HepG2 (cell line): ENCODE data around the gene RPRD1A. TPM values are rescaled to one million over a fixed set of nuclear protein-coding genes. Genes with fewer than 3 reads are reported as not detected.

ENCODE experiments used
- AHDC1 ChIP-seq: sonication (generic); formaldehyde crosslinking; IDR thresholded peaks from 2 replicates; pipeline ENCODE4 v1.5.1; 2020; ENCODE audit warnings: mild to moderate bottlenecking, missing genetic modification reagents, borderline replicate concordance
- GFI1 ChIP-seq: sonication (generic); formaldehyde crosslinking; IDR thresholded peaks from 2 replicates; pipeline ENCODE4 v1.5.0; 2020; ENCODE audit warnings: missing genetic modification reagents, mild to moderate bottlenecking, borderline replicate concordance
- IKZF5 ChIP-seq: IDR thresholded peaks from 2 replicates; pipeline ENCODE4 v1.6.1; 2018; ENCODE audit warnings: missing genetic modification reagents, mild to moderate bottlenecking, missing compliant biosample characterization
- JDP2 ChIP-seq: sonication (generic); formaldehyde crosslinking; IDR thresholded peaks from 2 replicates; pipeline ENCODE4 v1.8.1; 2022; ENCODE audit warnings: missing genetic modification reagents, borderline replicate concordance
- POGZ ChIP-seq: sonication (generic); formaldehyde crosslinking; IDR thresholded peaks from 2 replicates; pipeline ENCODE4 v1.4.0; 2020; ENCODE audit warnings: mild to moderate bottlenecking, missing genetic modification reagents
- SPEN ChIP-seq: sonication (generic); formaldehyde crosslinking; IDR thresholded peaks from 2 replicates; pipeline ENCODE4 v1.5.1; 2020; ENCODE audit warnings: low read depth, mild to moderate bottlenecking, missing genetic modification reagents
- TBX3 ChIP-seq: fragments of 450-650 bp; IDR thresholded peaks from 2 replicates; pipeline ENCODE4 v1.6.1; 2017; ENCODE audit warnings: antibody characterized with exemption, mild to moderate bottlenecking, inconsistent platforms, borderline replicate concordance
- TEAD2 ChIP-seq: sonication (generic); formaldehyde crosslinking; IDR thresholded peaks from 2 replicates; pipeline ENCODE4 v1.9.0; 2021; ENCODE audit warnings: missing genetic modification reagents
- TFAP4 ChIP-seq: sonication (generic); IDR thresholded peaks from 2 replicates; pipeline ENCODE4 v1.6.1; 2016; ENCODE audit warnings: low read depth, borderline replicate concordance
- ZBTB44 ChIP-seq: sonication (generic); formaldehyde crosslinking; IDR thresholded peaks from 2 replicates; pipeline ENCODE4 v1.4.0; 2020; ENCODE audit warnings: missing genetic modification reagents
- ZNF18 ChIP-seq: sonication (generic); formaldehyde crosslinking; IDR thresholded peaks from 2 replicates; pipeline ENCODE4 v1.8.0; 2022; ENCODE audit warnings: mild to moderate bottlenecking, missing genetic modification reagents; ENCODE audit not compliant: insufficient replicate concordance
- ZNF282 ChIP-seq: fragments of 450-650 bp; IDR thresholded peaks from 2 replicates; pipeline ENCODE4 v1.6.1; 2018; ENCODE audit not compliant: partially characterized antibody
- ZNF326 ChIP-seq: sonication (generic); formaldehyde crosslinking; IDR thresholded peaks from 2 replicates; pipeline ENCODE4 v1.4.0; 2020; ENCODE audit warnings: missing genetic modification reagents, borderline replicate concordance
- ZNF382 ChIP-seq: sonication (generic); formaldehyde crosslinking; IDR thresholded peaks from 2 replicates; pipeline ENCODE4 v1.5.0; 2020; ENCODE audit warnings: missing genetic modification reagents, mild to moderate bottlenecking, borderline replicate concordance
- ZNF704 ChIP-seq: sonication (generic); formaldehyde crosslinking; IDR thresholded peaks from 2 replicates; pipeline ENCODE4 v1.8.1; 2023; ENCODE audit warnings: mild to moderate bottlenecking, inconsistent platforms, moderate library complexity, missing genetic modification reagents, borderline replicate concordance
- polyA plus RNA-seq, 8 experiments: library from polyadenylated mRNA; depleted of rRNA in 3 of 8; stranded (reverse) in 7 of 8; unstranded in 1 of 8; fragments of >200 nt; fragmentation: Illumina TruSeq in 4 of 8; extraction: Trizol in 4 of 8; gene quantifications; 2 replicates each; pipeline versions ENCODE4 v1.2.1 to v1.2.3, GENCODE V29; 2011 to 2016; ENCODE audit warnings: low read depth in 4 of 8, missing spikeins in 1 of 8, mixed read lengths in 1 of 8; ENCODE audit not compliant: insufficient read depth in 1 of 8
- total RNA-seq, 5 experiments: library from RNA; depleted of rRNA; stranded (reverse); fragments of >200 nt; fragmentation: Illumina TruSeq; extraction: Trizol; gene quantifications; 2 replicates each; pipeline ENCODE4 v1.2.3, GENCODE V29; 2016; ENCODE audit warnings: low read depth in 1 of 5

Gene RPRD1A
- total and polyA plus RNA-seq, 2 of the 13 experiments (the other 11 are each of a cell fraction or from before 2014, with no cell fraction given) = 42.5 to 78.2 TPM

- TF ChIP-seq AHDC1 (CRISPR knock-in tag) (peak; percentile 75), ZNF704 (CRISPR knock-in tag) (no peak; the same call in 1 of the 2 replicates), JDP2 (CRISPR knock-in tag) (no peak; the same call in 1 of the 2 replicates), TFAP4 (peak; percentile 82), ZNF326 (CRISPR knock-in tag) (no peak), ZNF18 (CRISPR knock-in tag) (peak; percentile 59), TBX3 (peak; percentile 37; the same call in 1 of the 2 replicates), GFI1 (CRISPR knock-in tag) (0 out of 2 replicates have a peak, but pooled peaks have one; percentile 25), SPEN (peak; percentile 93), ZNF282 (no peak), ZBTB44 (no peak), TEAD2 (CRISPR knock-in tag) (no peak), ZNF382 (CRISPR knock-in tag) (no peak), POGZ (CRISPR knock-in tag) (peak; percentile 97), IKZF5 (CRISPR knock-in tag) (peak; percentile 79)
Measured at GRCh38 chr18:35972197-35973000, 95.0 kb downstream of the RPRD1A start, which contains the start of gene RMP24 (continued).
